ENCODE data around the gene GP9.

Gene GP9

DNA sequence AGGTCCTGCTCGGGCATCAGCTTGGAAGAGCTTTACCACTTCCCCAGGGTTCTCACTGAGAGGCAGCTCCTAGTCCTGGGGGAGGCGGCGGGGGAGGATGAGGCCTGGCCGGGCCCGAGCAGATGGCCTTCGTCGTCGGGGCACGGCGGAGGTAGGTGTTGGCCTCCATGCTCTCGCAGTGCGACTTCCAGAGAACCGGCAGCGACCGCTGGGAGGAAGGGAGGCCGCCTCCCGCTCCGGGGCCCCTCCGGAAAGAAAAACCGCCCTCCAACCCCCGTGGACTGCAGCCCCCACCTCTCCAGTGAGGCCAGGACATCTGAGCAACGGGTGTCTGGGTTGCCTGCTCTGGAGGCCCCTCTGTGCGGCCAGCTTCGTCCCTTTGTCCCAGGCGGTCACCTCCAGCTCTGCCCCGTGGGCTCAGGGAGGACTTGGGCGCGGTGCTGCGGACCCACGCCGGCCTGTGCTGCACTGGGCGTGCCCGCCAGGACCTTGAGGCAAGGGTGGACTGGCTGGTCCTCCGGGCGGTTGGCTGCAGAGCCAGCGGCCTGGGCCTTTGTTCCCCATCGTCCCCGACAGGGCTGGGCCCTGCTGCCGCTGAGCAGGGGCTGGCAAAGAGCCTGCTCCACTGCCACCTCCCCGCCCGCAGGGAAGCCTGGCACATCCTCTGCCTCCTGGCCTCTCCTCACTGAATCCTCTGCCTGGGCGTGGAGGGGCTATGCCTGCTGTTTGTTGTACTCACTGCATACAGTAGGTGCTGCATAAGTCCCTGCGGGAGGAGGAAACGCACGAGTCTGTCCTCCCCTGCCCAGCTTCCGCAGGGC lies 13.6 kb upstream of the GP9 start:
- no peak for DNase-seq (ENCODE audit: low spot score)
- TF ChIP-seq, protein P1, sequence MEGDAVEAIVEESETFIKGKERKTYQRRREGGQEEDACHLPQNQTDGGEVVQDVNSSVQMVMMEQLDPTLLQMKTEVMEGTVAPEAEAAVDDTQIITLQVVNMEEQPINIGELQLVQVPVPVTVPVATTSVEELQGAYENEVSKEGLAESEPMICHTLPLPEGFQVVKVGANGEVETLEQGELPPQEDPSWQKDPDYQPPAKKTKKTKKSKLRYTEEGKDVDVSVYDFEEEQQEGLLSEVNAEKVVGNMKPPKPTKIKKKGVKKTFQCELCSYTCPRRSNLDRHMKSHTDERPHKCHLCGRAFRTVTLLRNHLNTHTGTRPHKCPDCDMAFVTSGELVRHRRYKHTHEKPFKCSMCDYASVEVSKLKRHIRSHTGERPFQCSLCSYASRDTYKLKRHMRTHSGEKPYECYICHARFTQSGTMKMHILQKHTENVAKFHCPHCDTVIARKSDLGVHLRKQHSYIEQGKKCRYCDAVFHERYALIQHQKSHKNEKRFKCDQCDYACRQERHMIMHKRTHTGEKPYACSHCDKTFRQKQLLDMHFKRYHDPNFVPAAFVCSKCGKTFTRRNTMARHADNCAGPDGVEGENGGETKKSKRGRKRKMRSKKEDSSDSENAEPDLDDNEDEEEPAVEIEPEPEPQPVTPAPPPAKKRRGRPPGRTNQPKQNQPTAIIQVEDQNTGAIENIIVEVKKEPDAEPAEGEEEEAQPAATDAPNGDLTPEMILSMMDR (IDR thresholded peaks at IDR 0.05; ENCODE audit: borderline replicate concordance, control extremely low read depth, extremely low read depth, insufficient read depth, missing control alignments) = no peak
- in situ Hi-C loops (cut with MboI; ENCODE audit: low sequenced_read_pairs, unreplicated experiment) = no loop called here

DNA sequence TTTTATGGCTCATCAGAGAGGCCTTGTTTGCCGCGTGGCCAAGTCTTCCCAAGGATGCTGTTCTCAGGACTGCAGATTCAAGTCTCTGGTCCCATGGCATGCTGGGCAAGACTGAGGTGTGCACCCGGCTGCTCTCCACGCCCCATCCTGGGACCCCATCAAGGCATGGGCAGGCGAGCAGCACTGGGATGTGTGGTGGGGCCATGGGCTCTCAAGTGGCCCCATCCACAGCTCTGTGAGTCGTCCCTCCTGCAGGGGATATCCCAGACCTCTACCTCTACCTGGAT lies 13.1 kb upstream of the GP9 start:
- in situ Hi-C loops (cut with MboI; ENCODE audit: low sequenced_read_pairs, unreplicated experiment) = no loop called here
- TF ChIP-seq, protein P1 (IDR thresholded peaks at IDR 0.05; ENCODE audit: borderline replicate concordance, control extremely low read depth, extremely low read depth, insufficient read depth, missing control alignments) = no peak
- no peak for DNase-seq (ENCODE audit: low spot score)

GRCh38 chr3:129050556-129051295 lies 9.9 kb upstream of the GP9 start:
- in situ Hi-C loops (cut with MboI; ENCODE audit: low sequenced_read_pairs, unreplicated experiment) = loop anchor here (10.0 kb wide), 1 partner anchor 194 kb away; the partner anchor contains the start of gene COPG1
- DNase-seq (ENCODE audit: low spot score) = no peak
- TF ChIP-seq, protein P1 (IDR thresholded peaks at IDR 0.05; ENCODE audit: borderline replicate concordance, control extremely low read depth, extremely low read depth, insufficient read depth, missing control alignments) = no peak

- no peak for DNase-seq (ENCODE audit: low spot score)
- TF ChIP-seq, protein P1 (IDR thresholded peaks at IDR 0.05; ENCODE audit: borderline replicate concordance, control extremely low read depth, extremely low read depth, insufficient read depth, missing control alignments) = no peak
- in situ Hi-C loops (cut with MboI; ENCODE audit: low sequenced_read_pairs, unreplicated experiment) = loop anchor here (10.0 kb wide), 1 partner anchor 193 kb away; the partner anchor contains the start of gene COPG1
Measured at GRCh38 chr3:129051871-129052340, 8.7 kb upstream of the GP9 start.

- DNase-seq (ENCODE audit: low spot score) = no peak
- TF ChIP-seq, protein P1 (IDR thresholded peaks at IDR 0.05; ENCODE audit: borderline replicate concordance, control extremely low read depth, extremely low read depth, insufficient read depth, missing control alignments) = no peak
- in situ Hi-C loops (cut with MboI; ENCODE audit: low sequenced_read_pairs, unreplicated experiment) = loop anchor here (10.0 kb wide), 1 partner anchor 192 kb away; the partner anchor contains the start of gene COPG1
Measured at GRCh38 chr3:129052675-129053074, 7.9 kb upstream of the GP9 start.

GRCh38 chr3:129054605-129055104 lies 5.9 kb upstream of the GP9 start:
- in situ Hi-C loops (cut with MboI; ENCODE audit: low sequenced_read_pairs, unreplicated experiment) = loop anchor here (10.0 kb wide), 1 partner anchor 190 kb away; the partner anchor contains the start of gene COPG1
- DNase-seq (ENCODE audit: low spot score) = no peak
- TF ChIP-seq, protein P1 (IDR thresholded peaks at IDR 0.05; ENCODE audit: borderline replicate concordance, control extremely low read depth, extremely low read depth, insufficient read depth, missing control alignments) = no peak

Measured in GM13976 (cell line).